HG02938 (cell line): ENCODE data around the gene FBXO27.
"Not testable (repeated sequence)": the region's sequence is repeated elsewhere in the genome, so short reads cannot be mapped to it uniquely, and the experiment has no call there.

ENCODE experiments used
- ATAC-seq: cut with Tn5 transposase; IDR thresholded peaks from one replicate; pipeline ENCODE4 v1.9.1; 2021; ENCODE audit warnings: mild to moderate bottlenecking, moderate library complexity; ENCODE audit not compliant: unreplicated experiment

Gene FBXO27

DNA sequence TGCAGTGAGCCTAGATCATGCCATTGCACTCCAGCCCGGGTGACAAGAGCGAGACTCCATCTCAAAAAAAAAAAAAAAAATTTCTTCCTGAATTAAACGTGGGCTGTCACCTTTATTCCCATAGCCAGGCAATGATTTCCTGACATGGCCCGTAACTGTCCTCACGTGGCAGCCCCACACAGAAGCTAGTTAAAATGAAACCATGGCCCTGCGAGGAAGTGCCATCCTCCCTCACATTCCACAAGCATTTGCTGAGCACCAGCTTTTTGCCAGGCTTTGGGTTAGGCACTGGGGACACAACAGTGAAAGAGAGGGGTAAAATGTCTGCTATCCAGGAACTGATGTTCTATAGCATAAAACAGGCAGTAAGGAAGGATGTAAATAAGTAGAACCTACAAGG is 13.2 kb upstream of the FBXO27 start:
- no peak for ATAC-seq

DNA sequence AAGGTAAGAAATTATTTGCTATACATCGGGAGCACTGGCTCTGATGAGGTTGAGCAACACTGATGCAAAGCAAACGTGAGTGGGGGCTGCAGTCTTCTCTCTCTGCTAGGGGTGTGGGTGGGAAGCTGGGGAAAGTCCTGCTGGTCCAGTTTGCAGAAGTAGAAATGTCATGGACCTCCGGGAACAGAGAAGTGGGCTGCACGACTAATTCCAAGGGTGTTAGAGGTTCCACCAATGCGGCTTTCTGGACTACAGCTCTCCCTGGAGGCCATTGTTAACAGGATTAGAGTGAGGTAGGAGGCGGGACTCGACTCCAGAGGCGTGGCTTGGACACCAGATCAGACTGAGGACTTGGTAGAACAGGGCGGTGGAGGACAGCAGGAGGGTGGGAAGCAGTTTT is 5.7 kb upstream of the FBXO27 start:
- ATAC-seq = no peak

DNA sequence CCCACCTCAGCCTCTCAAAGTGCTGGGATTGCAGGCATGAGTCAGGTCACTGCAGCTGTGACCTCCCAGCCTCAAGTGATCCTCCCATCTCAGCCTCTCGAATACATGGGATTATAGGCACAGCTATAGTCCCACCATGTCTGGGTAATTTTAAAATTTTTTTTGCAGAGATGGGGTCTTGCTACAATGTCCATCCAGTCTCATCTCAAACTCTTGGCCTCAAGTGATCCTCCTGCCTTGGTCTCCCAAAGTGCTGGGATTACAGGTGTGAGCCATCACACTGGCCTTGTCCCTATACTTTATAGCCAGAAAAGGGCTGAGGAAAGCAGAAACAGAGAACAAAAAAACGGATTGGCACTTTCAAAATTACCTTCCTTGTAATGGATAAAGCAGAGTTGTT is 4.8 kb upstream of the FBXO27 start:
- ATAC-seq = no peak

DNA sequence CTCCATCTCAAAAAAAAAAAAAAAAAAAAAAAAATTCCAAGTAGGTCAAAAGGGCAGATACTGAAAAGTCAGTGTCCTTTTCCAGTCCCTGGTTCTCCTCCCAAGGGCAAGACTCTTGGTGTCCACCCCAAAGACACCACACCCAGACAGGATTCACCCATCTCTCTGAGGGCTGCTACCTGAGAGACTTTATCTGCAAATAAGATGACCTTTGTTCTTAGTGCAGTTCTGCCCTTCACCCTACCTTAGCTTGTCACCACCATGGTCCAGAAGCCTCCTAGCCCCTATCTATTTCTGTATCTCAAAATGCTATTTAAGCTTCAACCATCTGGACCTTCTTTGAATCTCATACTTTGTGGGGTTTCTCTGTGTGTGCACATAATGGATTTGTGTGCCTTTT is 4.2 kb upstream of the FBXO27 start:
- ATAC-seq = no peak

DNA sequence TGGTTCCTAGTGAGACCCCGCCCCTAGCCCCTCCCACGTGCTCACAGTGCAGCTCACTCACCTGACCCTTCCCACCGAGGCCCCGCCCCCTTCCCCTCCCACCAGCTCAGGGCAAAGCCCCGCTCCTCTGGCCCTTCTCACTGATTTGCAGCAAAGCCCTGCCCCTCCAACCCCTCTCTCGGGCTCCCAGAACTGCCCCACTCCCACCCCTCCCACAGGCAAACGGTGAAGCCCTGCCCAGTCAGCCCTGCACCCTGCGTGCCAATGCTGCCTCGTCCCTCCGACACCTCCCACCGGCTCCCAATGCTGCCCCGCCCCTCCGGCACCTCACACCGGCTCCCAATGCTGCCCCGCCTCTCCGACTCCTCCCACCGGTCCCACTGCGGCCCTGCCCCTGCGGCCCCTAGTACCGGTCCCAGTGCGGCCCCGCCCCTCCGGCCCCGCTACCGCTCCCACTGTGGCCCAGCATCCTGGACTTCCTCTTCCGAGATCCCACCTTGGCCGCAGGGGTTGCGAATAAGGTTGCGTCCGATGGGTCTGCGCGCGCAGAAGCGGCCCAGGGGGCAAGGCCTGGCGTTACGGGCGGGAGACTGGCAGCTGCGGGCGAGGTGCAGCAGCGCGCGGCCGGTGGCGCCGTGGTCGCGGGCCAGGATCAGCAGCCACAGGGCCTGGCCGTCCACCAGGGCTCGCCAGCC is 834 bp downstream of the FBXO27 start:
- ATAC-seq = no peak

DNA sequence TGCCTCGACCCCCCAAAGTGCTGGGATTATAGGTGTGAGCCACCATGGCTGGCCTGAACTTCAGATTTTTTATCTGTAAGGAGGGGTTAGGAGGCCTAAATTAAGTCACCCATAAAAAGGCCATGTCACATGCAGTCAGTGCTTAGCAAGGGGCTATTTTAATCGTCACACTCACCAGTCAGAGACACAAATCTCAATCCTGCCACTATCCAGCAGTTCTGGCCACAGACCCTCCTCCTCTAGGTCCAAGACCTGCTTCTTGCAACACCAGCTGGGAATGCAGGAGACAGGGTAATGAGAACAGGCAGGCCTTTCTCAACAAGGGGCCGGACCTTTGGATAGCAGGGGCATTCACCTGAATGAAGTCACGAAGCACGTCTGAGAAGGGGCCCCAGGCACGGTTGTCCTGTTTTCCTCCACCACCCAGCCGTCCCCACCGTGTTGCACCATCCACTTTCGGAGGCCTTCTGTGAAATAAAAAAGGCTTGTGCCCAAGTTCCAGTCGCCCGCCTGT is 1.4 kb downstream of the FBXO27 start:
- ATAC-seq = no peak

DNA sequence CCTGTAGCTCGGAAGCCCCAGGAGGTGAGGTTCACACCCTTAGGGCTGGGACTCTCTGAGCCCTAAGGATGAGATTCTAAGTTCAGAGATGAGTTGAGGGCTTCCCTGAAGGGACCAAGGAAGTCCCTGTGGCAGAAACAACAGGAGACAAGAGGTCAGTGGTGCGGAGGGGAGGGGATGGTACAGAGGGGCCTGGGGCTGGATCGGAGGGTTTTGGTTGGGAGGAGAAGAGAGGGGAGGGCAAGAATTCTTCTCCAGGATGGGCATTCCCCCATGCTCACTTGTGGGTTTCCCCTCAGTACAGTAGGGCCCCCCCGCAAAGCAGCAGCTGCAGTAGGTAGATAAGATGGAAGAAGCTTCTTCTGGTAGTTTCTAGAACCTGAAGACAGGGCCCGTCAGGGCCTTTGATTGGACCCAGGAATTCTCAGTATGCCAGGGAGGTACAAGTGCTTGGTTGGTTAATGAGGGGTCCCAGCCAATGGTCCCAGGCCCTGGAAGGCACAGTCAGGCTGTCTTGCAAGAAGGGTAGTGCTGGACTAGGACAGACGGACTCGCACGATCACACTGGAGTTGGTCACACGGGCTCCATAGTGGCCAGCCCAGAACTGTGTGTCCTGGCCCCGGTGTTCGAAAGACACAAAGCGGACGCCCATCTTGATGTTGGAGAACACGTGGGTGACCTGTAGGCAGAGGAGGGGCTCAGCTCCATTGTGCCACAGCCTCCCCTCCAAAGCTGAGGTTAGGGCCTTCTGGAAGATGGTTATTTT is 7.3 kb downstream of the FBXO27 start:
- no peak for ATAC-seq

DNA sequence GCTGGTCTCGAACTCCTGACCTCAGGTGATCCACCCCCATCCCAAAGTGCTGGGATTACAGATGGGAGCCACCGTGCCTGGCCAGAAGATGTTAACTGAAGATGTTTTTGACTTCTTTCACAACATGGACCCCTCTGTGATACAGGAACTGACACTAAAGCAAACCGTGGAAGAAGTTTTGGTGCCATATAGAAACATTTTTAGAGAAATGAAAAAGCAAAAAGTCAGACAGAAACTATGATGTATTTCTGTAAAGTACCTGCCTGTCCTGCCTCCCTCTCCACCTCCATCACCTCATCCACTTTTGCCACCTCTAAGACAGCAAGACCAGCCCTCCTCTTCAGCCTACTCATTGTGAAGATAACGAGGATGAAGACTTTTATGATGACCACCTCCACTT is 11.3 kb downstream of the FBXO27 start:
- ATAC-seq = no peak

DNA sequence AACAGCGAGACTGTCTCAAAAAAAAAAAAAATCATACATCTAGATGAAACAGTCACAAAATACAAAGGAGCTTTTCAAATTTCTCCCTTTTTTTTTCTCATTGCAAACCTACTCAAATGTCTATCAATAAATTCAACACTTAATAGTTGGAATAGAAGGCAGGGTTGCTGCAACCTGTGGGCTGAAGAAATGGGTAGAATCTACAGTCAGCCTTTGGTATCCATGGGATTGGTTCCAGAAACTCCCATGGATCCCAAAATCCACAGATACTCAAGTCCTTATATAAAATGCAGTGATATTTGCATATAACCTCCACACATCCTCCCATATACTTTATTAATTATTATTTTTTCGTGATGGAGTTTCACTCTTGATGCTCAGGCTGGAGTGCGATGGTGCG is 14.7 kb downstream of the FBXO27 start:
- no peak for ATAC-seq

DNA sequence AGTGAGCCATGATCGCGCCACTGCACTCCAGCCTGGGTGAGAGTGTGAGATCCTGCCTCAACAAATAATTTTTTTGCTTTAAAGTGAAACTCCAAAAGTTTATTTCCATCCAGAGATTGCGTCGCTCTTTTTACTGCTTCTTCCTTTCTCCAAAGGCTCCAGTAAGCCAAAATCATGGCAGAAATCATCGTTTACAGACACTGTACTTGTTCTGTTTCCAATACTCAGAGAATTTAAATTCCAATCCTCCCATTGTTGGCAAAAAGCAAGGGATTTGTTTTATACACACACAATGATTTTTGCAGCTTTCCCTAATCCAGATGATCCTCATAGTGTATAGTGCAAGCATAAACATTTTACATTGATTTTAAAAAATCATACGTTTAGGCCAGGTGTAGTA is 15.3 kb downstream of the FBXO27 start:
- ATAC-seq = no peak

DNA sequence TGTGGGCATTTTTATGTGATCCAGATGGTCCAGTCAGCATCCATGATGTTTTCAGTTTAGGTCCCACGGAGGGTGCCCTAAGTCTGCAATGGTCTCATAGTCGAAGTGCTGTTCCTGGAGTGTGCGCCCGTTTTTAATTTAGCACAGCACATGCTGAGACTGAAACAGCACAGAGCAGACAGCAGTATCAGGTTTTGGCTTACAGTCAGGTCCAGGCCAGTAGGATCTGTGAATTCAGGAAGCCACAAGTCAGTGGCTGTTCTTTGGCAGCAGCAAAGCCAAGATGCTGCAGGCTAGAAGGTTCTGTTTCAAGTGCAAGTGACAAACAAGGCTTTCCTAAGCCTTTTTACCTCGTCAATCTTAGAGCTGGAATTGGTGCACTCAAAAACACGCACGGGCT is 18.3 kb downstream of the FBXO27 start:
- ATAC-seq = no peak

DNA sequence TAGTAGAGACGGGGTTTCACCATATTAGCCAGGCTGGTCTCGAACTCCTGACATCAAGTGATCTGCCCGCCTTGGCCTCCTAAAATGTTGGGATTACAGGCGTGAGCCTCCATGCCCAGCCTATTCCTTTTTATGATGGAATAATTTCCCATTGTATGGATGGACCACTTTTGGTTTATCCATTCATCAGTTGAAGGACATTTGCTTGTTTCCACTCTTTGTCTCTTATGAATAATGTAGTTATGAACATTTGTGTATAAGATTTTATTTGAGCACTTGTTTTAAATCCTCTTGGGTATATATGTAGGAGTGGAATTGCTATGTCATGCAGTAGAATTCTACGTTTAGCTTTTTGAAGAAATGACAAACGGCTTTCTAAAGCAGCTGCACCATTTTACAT is 23.3 kb downstream of the FBXO27 start:
- no peak for ATAC-seq

DNA sequence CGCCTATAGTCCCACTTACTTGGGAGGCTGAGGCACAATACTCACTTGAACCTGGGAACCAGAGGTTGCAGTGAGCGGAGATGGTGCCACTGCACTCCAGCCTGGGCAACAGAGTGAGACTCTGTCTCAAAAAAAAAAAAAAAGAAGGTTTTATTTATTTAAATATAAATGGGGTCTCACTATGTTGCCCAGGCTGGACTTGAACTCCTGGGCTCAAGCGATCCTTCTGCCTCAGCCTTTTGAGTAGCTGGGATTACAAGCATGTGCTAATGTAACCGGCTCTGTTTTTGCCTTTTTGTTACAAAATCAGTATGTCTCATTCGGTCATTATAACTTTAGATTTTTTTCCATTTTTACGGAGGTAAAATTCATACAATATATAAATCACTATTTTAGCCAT is 24.2 kb downstream of the FBXO27 start:
- ATAC-seq = no peak

DNA sequence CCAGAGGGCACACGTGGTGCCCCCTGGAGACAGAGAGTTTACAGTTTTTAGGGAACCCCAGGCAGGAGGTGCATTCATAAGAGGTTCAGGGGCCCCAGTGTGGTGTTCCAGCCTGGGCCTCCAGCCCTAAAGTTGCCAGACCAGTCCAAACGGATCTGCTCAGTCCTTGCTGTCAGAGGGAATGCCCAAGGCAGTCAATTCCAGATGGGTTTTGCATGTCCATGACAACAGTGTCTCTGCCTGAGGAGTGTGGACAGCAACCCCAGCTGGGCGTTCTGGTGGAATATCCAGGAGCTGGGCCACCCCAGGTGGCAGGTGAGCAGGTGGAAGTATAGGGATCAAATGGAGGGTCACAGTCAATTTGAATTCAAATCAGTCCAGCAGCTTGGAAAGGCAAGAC is 25.3 kb downstream of the FBXO27 start:
- no peak for ATAC-seq

DNA sequence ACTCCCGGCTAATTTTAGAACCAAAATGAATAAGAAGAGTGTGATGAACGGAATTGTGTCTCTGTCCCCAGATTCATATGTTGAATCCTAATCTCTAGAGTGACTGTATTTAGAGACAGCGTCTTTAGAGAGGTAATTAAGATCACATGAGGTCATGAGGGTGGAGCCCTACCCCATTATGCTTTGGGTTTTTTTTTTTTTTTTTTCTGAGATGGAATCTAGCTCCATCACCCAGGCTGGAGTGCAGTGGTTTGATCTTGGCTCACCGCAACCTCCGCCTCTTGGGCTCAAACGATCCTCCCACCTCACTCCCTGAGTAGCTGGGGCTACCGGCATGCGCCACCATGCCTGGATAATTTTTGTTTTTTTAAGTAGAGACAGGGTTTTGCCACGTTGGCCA is 27.9 kb downstream of the FBXO27 start:
- ATAC-seq = no peak

DNA sequence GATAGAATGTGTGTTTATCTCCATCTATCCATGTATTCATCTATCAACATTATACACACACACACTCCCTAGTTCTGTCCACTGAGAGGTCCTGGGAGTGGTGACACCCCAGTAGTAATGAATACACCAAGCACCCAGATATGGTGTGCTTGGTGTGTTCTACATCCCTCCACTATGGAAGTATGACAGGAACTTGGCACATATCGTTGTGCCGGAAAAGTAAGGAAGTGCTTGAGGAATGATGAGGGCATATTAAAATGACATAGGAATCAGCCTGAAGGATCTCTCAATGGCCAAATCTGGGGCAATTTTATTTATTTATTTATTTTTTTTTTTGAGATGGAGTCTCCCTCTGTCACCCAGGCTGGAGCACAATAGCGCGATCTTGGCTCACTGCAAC is 28.6 kb downstream of the FBXO27 start:
- no peak for ATAC-seq

DNA sequence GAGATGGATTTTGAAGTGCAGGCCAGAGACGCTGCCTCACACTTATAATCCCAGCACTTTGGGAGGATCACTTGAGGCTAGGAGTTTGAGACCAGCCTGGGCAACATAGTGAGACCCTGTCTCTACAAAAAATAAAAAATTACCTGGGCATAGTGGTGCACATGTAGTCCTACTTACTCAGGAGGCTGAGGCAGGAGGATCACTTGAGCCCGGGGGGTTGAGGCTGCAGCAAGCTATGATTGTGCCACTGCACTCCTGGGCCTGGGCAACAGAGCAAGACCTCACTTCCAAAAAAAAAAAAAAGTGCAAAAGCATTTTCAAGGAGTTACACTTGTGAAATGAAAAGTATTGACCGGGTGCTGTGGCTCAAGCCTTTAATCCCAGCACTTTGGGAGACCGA is 29.2 kb downstream of the FBXO27 start:
- no peak for ATAC-seq

DNA sequence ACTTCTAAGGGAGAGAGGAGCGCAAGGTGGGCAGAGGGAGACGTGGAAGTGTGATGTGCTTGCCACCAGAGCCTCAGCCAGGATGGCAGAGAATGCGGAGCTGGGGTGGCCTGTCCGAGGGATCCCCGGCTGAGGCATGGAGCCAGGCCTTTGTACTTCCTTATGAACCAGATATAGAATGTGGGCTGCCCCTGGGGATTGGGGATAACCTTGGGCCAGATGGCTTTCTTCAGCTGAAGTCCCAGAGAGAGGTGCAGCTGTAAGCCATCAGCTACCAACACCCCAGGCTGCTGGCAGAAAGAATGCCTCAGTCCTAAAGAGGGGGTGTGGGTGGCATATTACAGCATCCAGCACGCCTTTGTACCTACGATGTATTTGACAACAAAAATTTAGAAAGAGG is 31.3 kb downstream of the FBXO27 start:
- ATAC-seq = no peak

DNA sequence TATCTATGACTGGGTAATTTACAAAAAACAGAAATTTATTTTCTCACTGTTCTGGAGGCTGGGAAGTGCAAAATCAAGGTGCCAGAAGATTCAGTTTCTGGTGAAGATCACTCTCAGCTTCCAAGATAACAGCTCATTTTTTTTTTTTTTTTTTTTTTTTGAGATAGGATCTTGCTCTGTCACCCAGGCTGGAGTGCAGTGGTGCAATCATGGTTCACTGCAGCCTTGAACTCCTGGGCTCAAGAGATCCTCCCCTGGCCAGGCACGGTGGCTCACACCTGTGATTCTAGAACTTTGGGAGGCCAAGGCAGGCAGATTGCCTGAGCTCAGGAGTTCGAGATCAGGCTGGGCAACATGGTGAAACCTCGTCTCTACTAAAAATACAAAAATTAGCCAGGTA is 34.8 kb downstream of the FBXO27 start:
- ATAC-seq = not testable (repeated sequence)

DNA sequence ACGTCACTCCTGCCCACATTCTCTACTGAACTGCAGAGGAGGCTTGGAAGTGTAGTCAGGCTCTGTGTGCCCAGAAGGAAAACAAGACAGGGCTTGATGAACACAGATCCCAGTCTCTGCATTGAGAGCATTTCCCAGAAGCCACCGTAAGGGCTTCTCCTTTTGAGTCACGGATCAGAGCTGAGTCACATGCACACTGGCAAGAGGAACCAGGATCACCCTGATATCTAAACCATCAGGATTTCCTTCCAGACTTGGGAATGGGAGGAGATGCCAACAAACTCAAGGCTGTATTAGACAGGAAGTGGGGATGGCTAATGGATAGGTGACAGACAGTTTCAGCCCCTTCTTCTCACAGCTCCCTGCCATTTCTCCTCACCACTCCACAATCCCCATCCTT is 39.1 kb downstream of the FBXO27 start:
- ATAC-seq = no peak

DNA sequence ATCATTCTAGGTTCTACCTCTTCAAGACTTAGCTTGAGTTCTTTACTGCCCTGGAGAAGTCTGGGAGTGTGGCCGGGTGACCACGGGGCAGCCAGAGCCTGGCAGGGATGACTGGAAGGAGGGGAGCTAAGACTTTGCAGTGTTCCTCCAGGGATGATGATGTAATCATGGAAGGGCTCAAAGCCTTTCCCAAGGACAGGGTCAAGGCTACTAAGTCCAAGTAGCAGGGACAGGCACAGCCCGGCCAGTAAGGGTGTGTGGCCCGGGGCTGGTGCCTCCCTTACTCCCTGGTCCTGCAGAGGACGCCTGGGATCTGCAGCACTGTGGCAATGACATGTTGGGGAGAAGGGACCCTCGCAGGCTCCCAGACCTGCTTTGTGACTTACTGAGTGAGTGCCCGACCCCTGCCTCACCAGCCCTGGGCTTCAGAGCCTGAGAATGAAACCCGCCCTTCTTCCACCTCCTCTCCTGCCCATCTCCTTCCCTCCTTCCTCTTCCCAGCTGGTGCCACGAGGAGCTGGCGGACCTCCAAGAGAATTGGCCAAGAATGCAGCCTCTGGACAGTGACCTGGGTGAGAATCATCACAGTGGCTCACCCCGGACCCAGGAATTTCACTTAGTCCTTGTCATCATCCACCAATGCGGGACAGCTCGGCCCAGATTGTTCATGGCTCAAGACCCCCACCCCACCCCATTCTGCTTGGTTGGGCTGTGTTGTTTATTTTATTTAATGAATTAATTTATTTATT is 41.2 kb downstream of the FBXO27 start:
- ATAC-seq = no peak

DNA sequence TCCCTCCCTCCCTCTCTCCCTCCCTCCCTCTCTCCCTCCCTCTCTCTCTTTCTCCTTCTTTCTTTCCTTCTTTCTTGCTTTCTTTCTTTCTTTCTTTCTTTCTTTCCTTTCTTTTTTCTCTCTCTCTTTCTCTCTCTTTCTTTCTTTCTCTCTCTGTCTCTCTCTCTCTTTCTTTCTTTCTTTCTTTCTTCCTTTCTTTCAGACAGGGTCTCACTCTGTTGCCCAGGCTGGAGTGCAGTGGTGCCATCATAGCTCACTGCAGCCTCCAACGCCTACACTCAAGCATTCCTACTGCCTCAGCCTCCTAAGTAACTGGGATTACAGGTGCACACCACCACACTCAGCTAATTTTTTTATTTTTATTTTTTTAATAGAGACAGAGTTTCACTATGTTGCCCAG is 42.7 kb downstream of the FBXO27 start:
- not testable (repeated sequence) for ATAC-seq
